HCEC 1CT (cell line): ENCODE data around the gene CMC4.

Experiments used
- DNase-seq: peaks from one replicate; pipeline ENCODE4 v3.0.0-alpha.2; 2017

Gene CMC4, protein sequence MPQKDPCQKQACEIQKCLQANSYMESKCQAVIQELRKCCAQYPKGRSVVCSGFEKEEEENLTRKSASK

GRCh38 chrX:155070975-155071693 lies at the start of gene CMC4, which contains the start of the genes BRCC3 and MTCP1:
CMC4 (minus strand) TSS chrX:155071136; CDS start chrX:155064023, 7,113 bp downstream.
BRCC3 (plus strand) TSS chrX:155071508; CDS start chrX:155071528, 20 bp downstream.
MTCP1 (minus strand) TSS chrX:155071136; CDS start chrX:155066010, 5,126 bp downstream.
- peak; percentile 73 for DNase-seq

DNA sequence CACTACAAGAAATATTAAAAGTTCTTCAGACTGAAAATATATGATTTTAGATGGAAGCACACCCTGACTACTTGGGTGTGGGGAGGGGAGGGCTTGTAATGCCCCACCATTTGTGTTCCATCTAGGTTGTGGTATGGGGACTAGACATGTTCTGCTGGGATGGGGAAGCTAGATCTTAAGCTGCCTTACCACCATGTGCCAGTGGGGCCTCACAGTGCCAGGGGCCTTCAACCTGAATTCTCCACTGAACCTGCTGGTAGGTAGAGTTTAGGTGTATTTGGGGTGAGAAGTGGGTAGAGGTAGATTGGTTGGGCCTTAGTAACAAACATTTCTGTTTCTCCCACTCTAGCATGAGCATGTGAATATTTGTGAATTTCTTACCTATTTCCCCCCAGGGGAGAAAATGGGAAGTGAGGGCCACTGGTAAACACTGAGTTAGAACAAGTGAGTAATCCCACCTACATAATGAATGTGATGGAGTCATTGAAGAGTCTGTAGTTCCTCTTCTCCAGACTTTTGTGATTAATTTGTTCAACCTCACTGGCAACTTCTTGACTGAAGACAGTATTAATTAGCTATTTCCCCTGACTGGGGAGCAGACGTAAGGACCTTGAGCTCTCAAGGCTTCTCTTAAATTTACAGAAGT lies 44.4 kb upstream of the CMC4 start:
- DNase-seq: no peak

- no peak for DNase-seq
These were observed 42.2 kb upstream of the CMC4 start for GRCh38 chrX:155113097-155113496.

- DNase-seq: no peak
These were observed 41.2 kb upstream of the CMC4 start for GRCh38 chrX:155112171-155112570.

GRCh38 chrX:155108427-155108826 lies 37.5 kb upstream of the CMC4 start:
- DNase-seq: no peak

DNA sequence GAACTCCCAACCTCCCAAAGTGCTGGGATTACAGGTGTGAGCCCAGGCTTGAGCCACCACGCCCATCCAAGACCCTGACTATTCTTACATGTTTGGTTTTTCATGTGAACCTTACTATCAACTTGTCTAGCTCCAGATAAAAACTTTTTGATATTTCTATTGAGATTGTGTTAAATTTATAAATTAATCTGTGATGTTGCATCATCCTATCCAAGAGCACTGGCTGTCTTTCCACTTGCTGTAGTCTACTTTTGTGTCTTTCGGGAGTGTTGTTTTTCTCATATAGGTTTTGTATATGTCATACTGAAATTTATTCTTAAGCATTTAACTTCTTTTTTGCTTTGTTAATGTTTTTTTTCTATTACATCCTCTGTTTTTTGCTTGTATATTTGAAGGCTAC lies 35.0 kb upstream of the CMC4 start:
- DNase-seq: no peak

DNA sequence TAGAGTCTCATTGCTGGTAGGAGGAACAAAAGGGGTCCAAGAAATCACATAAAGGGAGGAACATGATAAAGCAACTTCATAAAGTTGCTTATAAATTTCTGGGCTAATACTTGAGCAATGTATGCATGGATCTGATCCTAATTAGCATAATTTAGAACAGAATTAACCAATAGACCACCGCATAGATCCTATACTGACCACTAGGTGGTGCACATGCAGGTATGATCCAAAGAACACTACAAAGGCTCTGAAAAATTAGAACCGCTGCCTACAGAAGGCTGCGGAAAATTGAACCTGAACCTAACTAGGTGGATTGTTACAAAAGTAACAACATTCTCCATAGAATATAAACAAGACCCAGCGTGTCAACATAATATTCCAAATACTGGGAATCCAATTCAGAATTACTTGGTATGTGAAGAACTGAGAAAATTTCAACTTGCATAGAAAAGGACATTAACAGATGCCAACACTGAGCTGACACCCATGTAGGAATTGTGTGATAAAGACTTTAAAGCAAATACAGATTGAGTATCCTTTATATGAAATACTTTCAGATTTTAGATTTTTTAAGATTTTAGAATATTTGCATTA lies 23.6 kb upstream of the CMC4 start:
- DNase-seq: peak; percentile 8

- no peak for DNase-seq
These were observed 16.2 kb upstream of the CMC4 start for GRCh38 chrX:155086961-155087735.

- peak; percentile 1 for DNase-seq
These were observed 15.4 kb upstream of the CMC4 start for GRCh38 chrX:155086202-155086840.

- no peak for DNase-seq
These were observed 851 bp upstream of the CMC4 start for GRCh38 chrX:155071694-155072280.

DNA sequence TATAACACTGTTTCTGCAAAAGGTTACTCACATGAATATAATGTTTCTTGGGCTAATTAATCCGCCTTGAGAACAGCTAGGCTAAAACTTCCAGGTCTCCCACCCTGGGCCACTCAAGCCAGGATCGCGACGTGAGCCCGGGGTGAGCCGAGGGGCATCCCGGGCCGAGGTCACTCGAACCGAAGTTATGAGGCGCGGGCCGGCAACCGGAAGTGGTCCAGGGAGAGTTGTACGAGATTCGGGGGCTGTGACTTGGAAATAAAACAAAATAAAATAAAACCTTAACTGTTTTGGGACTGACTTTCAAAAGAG lies 317 bp downstream of the CMC4 start:
- DNase-seq: no peak

DNA sequence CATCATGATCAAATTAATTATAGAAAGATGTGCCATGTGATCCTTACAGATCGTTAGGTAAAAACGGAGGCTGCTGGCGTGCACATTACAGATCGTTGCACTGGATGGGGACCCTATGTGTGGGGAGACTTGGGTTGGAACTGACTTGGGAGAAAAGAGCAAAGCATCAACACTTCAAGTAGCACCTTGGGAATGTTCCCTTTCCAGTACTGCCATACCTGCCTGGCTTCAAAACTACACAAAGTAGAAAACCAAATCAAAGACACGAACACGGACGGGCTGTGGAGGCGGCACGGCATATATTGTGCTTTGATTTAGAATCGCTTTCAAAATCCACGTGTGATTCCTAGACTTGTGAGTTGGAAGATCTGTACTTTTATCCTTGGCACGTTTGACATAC lies 898 bp downstream of the CMC4 start:
- no peak for DNase-seq

DNA sequence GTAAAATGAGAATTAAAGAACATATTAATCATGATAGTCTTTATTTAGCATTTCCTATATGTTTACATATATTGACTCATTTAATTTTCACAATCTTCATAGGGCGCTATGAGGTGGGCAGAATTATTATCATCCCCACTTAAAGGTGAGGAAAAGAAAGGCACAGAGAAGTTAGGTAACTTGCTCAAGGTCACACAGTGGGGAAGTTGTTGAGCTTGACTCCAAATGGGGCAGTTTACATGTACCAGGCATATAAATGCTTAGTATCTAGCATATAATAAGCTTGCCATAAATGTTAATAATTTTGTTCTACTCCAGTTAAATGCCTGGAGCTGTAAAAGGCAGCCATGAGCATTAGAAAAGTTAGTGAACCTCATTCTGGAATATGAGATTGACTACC lies 1.5 kb downstream of the CMC4 start:
- no peak for DNase-seq

DNA sequence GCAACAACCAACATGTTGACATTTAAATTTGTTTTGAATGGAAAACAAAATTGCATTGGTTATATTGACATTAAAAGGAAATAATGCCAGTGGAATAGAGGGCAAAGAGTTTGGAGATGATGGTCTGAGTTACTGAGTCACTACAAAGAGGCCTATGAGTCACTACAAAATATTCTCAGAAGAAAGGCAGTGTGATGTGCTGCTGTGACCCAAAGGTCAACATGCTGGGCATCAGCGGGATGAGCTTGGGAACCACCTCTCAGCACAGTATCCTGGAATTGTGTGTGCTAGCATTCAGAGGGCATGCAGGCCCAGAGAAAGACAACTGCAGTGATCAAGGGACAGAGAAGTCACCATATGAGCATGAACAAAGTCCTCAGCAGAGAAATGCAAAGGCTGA lies 2.8 kb downstream of the CMC4 start:
- DNase-seq: peak; percentile 74

- DNase-seq: peak; percentile 50
These were observed 5.8 kb downstream of the CMC4 start for GRCh38 chrX:155065035-155065734.

DNA sequence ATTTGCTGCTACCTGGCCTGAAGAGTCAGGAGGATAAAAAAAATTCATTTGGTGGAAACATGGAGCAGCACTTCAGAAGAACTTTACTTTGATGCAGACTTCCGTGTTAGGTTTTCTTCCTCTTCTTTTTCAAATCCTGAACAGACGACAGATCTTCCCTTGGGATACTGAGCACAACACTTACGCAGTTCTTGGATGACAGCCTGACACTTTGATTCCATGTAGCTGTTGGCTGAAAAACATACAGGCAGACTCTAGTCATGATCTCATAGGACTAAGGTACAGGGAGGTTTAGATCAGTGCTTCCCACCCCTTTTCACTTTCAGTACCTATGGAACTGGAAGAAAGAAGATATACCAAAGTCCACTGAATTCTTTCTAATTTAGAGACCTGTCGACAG lies 9.2 kb downstream of the CMC4 start:
- no peak for DNase-seq

DNA sequence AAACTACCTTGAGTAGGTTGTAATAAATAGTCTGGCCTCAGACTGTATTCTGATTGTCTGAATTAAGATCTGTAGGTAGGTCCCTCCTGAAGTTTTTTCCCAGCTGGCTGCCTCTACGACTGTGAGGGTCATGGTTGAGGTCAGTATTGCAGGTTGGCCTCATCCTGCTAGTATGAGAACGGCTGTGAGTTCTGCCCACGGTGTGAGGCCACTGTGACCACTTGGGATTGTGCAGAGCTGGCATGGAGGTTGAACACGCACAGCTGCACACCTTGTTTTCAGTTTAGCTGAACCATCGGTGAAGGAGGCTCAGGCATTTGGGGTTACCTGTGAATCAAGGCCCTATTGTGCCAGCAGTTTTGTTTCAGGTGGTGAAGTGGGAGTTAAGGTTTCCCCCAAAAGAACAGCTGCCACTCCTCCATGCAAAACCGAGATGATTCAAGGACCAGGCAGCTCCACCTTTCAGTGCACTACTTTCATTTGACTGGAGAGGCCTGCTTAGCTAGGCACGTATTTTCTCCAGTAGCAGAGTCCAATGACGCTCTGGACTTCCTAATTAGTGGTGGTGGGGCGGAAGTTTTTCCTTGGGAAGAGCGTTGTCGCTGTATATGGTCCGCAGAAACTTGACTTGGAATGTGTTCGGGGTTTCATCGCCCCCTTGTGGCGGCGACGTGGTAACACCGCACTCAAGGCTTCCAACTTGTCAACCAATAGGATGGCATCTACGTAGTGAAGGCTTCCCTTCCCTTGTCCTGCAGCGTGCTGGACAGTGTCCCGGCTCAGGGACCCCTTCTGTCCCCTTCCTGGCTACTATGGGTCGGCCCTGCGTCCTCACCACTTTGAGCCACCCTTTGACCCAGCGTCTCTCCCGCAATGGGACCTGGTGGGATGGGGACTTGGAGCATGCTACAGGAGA lies 13.8 kb downstream of the CMC4 start:
- peak; percentile 29 for DNase-seq

GRCh38 chrX:155056471-155056870 lies 14.5 kb downstream of the CMC4 start:
- no peak for DNase-seq

GRCh38 chrX:155055494-155055893 lies 15.4 kb downstream of the CMC4 start:
- DNase-seq: no peak

DNA sequence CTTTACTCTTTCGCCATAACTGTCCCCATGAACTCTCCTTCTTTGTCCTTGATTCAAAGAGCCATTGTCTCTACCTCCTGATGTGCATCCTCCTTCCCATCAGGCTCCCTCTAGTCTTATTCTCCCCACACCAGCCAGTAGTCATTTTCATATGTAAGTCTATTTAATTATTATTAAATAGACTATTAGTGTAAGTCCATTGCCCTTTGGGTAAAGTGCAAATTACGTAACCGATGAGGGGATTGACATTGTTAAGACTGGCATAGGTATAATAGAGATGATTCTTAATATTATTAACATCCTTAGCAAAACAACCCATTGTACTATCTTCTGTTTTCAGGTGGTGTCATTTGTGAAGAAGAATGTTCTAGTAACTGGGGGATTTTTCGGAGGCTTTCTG lies 16.7 kb downstream of the CMC4 start:
- no peak for DNase-seq

DNA sequence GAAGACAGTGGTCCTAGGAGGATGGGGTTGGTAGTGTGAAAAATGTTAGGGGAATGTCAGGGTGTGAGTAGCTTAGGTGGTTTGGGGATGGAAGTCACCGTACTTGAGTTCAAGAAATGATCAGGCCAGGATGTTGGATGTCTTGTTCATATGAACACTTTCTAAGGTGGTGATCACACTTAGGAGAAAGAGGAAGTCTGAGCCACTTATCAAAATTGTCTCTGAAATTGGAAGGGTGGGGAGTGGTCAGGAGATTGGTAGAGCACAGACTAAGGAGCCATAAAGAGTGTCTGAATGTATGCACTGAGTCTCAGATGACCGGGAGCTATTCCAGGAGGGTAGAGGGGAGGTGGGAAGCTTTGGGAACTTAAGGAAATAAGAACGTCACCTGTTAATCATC lies 17.3 kb downstream of the CMC4 start:
- DNase-seq: no peak
